GM19372 (cell line): Measurements from ENCODE around the gene SLCO2B1.

Experiments
- ATAC-seq: cut with Tn5 transposase; IDR thresholded peaks from one replicate; pipeline ENCODE4 v1.9.1; 2021; ENCODE audit warnings: mild to moderate bottlenecking, low read depth, moderate library complexity; ENCODE audit not compliant: unreplicated experiment

The SLCO2B1 gene

DNA sequence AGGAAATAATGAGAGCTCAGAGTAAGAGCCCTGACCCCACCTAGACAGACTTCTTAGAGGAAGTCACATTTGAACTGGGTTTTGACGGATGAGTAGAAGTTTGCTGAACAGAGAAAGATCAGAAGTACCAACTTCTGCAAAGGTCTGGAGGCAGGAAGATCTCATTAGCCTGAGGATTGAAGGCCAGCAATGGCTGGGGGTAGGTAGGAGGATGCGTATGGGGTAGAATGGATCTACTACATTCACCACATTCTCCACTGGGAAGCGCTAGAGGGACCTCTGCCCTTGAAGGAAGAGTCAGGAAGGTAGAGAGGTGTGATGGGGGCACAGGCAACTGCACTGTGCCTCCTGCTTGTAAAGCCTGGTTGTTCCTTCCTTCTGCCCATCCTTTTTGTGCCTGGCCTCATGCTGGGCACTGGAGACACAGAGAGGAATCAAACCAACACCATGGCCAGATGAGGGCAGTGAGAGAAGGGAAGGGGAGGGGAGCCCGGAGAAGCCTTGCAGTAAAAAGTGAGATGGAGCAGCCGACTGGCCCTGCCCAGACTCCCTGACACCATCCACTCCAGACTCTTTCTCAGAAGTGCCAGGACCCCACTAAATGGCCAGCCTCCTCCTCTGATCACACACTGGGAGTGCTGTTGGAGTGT lies 94.6 kb downstream of the SLCO2B1 start:
- ATAC-seq, result no peak

DNA sequence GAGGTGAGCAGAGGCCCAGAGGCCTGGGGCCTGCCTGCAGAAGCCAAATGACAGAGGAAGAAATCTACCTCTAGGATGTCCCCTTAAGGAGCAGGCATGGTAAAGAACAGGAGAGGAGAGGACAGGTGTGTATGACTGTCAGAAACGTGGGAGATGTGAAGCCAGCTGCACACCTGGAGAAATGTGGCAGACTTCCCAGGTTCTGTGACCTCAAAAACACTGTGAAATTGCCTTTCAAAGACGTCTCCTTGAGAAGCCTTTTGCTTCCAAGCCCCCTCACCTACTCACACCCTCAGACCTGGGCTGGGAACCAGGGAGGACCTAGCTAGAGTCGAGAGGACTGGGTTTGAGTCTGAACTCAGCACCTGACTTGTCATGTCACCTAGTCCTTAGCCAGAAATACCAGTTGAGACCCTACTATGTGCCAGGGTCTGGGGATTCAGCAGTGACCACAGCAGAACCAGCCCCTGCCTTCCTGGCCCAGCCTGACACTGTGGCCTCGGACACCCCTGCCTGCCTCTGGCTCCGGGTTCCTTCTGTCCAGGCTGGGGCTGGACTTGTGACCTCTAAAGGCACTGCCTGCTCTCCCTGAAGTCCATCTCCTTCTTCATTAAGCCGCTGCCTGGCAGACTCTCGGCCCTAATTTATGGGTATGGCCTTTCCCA lies 95.2 kb downstream of the SLCO2B1 start:
- ATAC-seq, result no peak

- ATAC-seq, result no peak
Measured at GRCh38 chr11:75246671-75247350, 95.9 kb downstream of the SLCO2B1 start.

- ATAC-seq, result no peak
Measured at GRCh38 chr11:75248924-75249256, 98.0 kb downstream of the SLCO2B1 start.

GRCh38 chr11:75249704-75250103 lies 98.8 kb downstream of the SLCO2B1 start:
- no peak for ATAC-seq

- ATAC-seq, result no peak
Measured at GRCh38 chr11:75254326-75254725, 103.4 kb downstream of the SLCO2B1 start.
